Caco-2 (cell line): ENCODE results near the gene COL8A2. TPM values are rescaled to one million over a fixed set of nuclear protein-coding genes. Genes with fewer than 3 reads are reported as not detected.

Experiments
- BruUV-seq: library from RNA; stranded (reverse); fragments of 400-500 nt; replicated peaks from 2 replicates; lab custom pipeline; 2021; lab: Mats Ljungman, UMichigan
- CTCF ChIA-PET: fragments of 300-600 bp; sonication (Branson Sonifier 250); formaldehyde crosslinking; loops from one replicate; lab custom pipeline; 2022; ENCODE audit warnings: antibody characterized with exemption; lab: Charles Lee
- POLR2A ChIA-PET: fragments of 300-600 bp; sonication (Branson Sonifier 250); formaldehyde crosslinking; loops from one replicate; lab custom pipeline; 2022; ENCODE audit warnings: antibody characterized with exemption; lab: Charles Lee
- DNase-seq, 2 experiments: peaks; one replicate each; pipeline versions ENCODE4 v3.0.0 to v3.0.0-alpha.2; 2020 to 2022
- H3K27me3 ChIP-seq: replicated peaks from 2 replicates; pipeline ENCODE4 v1.6.0; 2011; ENCODE audit warnings: low read length; ENCODE audit not compliant: control insufficient read depth, insufficient read depth
- H3K36me3 ChIP-seq: 2 replicates; pipeline ENCODE4 v1.5.1; 2011; ENCODE audit warnings: low read length; ENCODE audit not compliant: control insufficient read depth, insufficient read depth
- H3K4me1 ChIP-seq: fragments of 250-450 bp; sonication (Bioruptor Pico); 2 replicates; pipeline ENCODE4 v1.5.1; 2020; ENCODE audit warnings: mild to moderate bottlenecking
- H3K4me3 ChIP-seq: 2 replicates; pipeline ENCODE4 v1.5.1; 2011; ENCODE audit warnings: low read depth, mild to moderate bottlenecking, control low read depth, low read length
- H3K9me3 ChIP-seq: fragments of 250-450 bp; sonication (Bioruptor Pico); 2 replicates; pipeline ENCODE4 v1.5.1; 2020; ENCODE audit warnings: mild to moderate bottlenecking, moderate library complexity
- H3K27ac Mint-ChIP-seq: one replicate; pipeline ENCODE4 v1.8.0; 2022; ENCODE audit warnings: mixed read lengths; ENCODE audit not compliant: unreplicated experiment
- H3K27me3 Mint-ChIP-seq: one replicate; pipeline ENCODE4 v1.8.0; 2022; ENCODE audit warnings: mixed read lengths; ENCODE audit not compliant: insufficient read depth, unreplicated experiment
- H3K36me3 Mint-ChIP-seq: one replicate; pipeline ENCODE4 v1.8.0; 2022; ENCODE audit warnings: mild to moderate bottlenecking, mixed read lengths; ENCODE audit not compliant: insufficient read depth, unreplicated experiment
- H3K4me1 Mint-ChIP-seq: one replicate; pipeline ENCODE4 v1.8.0; 2022; ENCODE audit warnings: low read depth, mixed read lengths; ENCODE audit not compliant: unreplicated experiment
- H3K4me3 Mint-ChIP-seq: one replicate; pipeline ENCODE4 v1.8.0; 2022; ENCODE audit warnings: mild to moderate bottlenecking, moderate library complexity, mixed read lengths; ENCODE audit not compliant: unreplicated experiment
- H3K9me3 Mint-ChIP-seq: one replicate; pipeline ENCODE4 v1.8.0; 2022; ENCODE audit warnings: mixed read lengths; ENCODE audit not compliant: unreplicated experiment
- CTCF ChIP-seq, 2 experiments: fragments of 200-600 bp in 1 of 2; IDR thresholded peaks; 1 replicate in 1 of 2; 2 replicates in 1 of 2; pipeline versions ENCODE4 v1.5.1 to v1.8.0; 2011 to 2022; ENCODE audit warnings: antibody characterized with exemption in 1 of 2, control low read depth in 1 of 2, inconsistent platforms in 1 of 2, low read depth in 1 of 2, low read length in 1 of 2, mild to moderate bottlenecking in 1 of 2, moderate library complexity in 1 of 2; ENCODE audit not compliant: insufficient read depth in 1 of 2, severe bottlenecking in 1 of 2, unreplicated experiment in 1 of 2
- intact Hi-C: fragments of 100-400 bp; cut with micrococcal nuclease; formaldehyde crosslinking; loops from one replicate; pipeline ENCODE4 v1.10.0; 2022; ENCODE audit not compliant: unreplicated experiment
- total RNA-seq: library from RNA; stranded (reverse); gene quantifications from 2 replicates; pipeline ENCODE4 v1.2.3, GENCODE V29; 2022

The COL8A2 gene
- total RNA-seq, 1 experiment from 2014 or later, result 0.18 TPM

GRCh38 chr1:36155408-36156328, 30.6 kb upstream of the COL8A2 start, which contains the start of gene MAP7D1:
TSS of gene MAP7D1 (plus strand) at chr1:36156160. CDS start at chr1:36156418, 258 bp downstream.
- Histone ChIP-seq H3K36me3 (no peaks in the 10 kb centered on the region), H3K4me3 (peak within 1 kb of the TSS; percentile 53), H3K27me3 (no peaks in the 10 kb centered on the region), H3K9me3 (no peaks in the 10 kb centered on the region), H3K4me1 (peaks cover 7% of the 10 kb centered on the region; the same call in 1 of the 2 replicates)
- DNase-seq, result peak; percentile 70 to 81
- Mint-ChIP-seq H3K4me3 (peak within 1 kb of the TSS; percentile 82), H3K9me3 (no peaks in the 10 kb centered on the region), H3K36me3 (peaks cover 10% of the 10 kb centered on the region), H3K27me3 (no peaks in the 10 kb centered on the region), H3K27ac (peak within 1 kb of the TSS; percentile 87), H3K4me1 (peaks cover 19% of the 10 kb centered on the region)
- ChIA-PET POLR2A (no interaction called here), CTCF (interaction anchor here (1.0 kb wide), 1 partner anchor 33 kb away, joined by 3 read pairs; no protein-coding TSS in a partner anchor)
- intact Hi-C loops, result no loop called here
- TSS peak; percentile 88 for BruUV-seq
- no peak for TF ChIP-seq CTCF (IDR thresholded peaks at IDR 0.05; ENCODE audit: insufficient read depth in 1 of 2, low read depth in 1 of 2, low read length in 1 of 2, severe bottlenecking in 1 of 2, unreplicated experiment in 1 of 2)

GRCh38 chr1:36154765-36155407, 29.9 kb upstream of the COL8A2 start:
- intact Hi-C loops, result no loop called here
- peak overlapping the region; percentile 53 for H3K4me3 ChIP-seq
- no TSS peak for BruUV-seq
- peaks cover 14% of the 10 kb centered on the region for H3K4me1 ChIP-seq
- Mint-ChIP-seq H3K27ac (peak overlapping the region; percentile 87), H3K36me3 (peaks cover 11% of the 10 kb centered on the region), H3K4me1 (peaks cover 19% of the 10 kb centered on the region), H3K27me3 (no peaks in the 10 kb centered on the region), H3K9me3 (no peaks in the 10 kb centered on the region), H3K4me3 (peak overlapping the region; percentile 73)
- H3K9me3 ChIP-seq, result no peaks in the 10 kb centered on the region
- no peak for DNase-seq
- ChIA-PET POLR2A (no interaction called here), CTCF (no interaction called here)
- H3K27me3 ChIP-seq, result no peaks in the 10 kb centered on the region
- TF ChIP-seq CTCF (IDR thresholded peaks at IDR 0.05; ENCODE audit: insufficient read depth in 1 of 2, low read depth in 1 of 2, low read length in 1 of 2, severe bottlenecking in 1 of 2, unreplicated experiment in 1 of 2), result no peak
- H3K36me3 ChIP-seq, result no peaks in the 10 kb centered on the region

- no peak for DNase-seq
- H3K4me3 Mint-ChIP-seq, result peak overlapping the region; percentile 73
- no peaks in the 10 kb centered on the region for H3K27me3 Mint-ChIP-seq
- ChIA-PET POLR2A (no interaction called here), CTCF (no interaction called here)
- H3K36me3 Mint-ChIP-seq, result peaks cover 13% of the 10 kb centered on the region
- intact Hi-C loops, result no loop called here
- no peak overlapping the region for H3K4me3 ChIP-seq
- H3K4me1 ChIP-seq, result peaks cover 16% of the 10 kb centered on the region
- no peaks in the 10 kb centered on the region for H3K36me3 ChIP-seq
- BruUV-seq, result no TSS peak
- H3K9me3 ChIP-seq, result no peaks in the 10 kb centered on the region
- H3K4me1 Mint-ChIP-seq, result peaks cover 16% of the 10 kb centered on the region
- no peak for TF ChIP-seq CTCF (IDR thresholded peaks at IDR 0.05; ENCODE audit: insufficient read depth in 1 of 2, low read depth in 1 of 2, low read length in 1 of 2, severe bottlenecking in 1 of 2, unreplicated experiment in 1 of 2)
- peak overlapping the region; percentile 47 for H3K27ac Mint-ChIP-seq
- no peaks in the 10 kb centered on the region for H3K27me3 ChIP-seq
- no peaks in the 10 kb centered on the region for H3K9me3 Mint-ChIP-seq
Measured at GRCh38 chr1:36154335-36154734, 29.3 kb upstream of the COL8A2 start.
